GM23248 (cell line): ENCODE measurements around the gene PTAFR.

Source experiments
- EZH2 ChIP-seq: fragments of 200-600 bp; sonication (generic); IDR thresholded peaks from 2 replicates; pipeline ENCODE4 v1.6.1; 2018; ENCODE audit warnings: antibody characterized with exemption, mild to moderate bottlenecking; ENCODE audit not compliant: insufficient read depth, poor library complexity, severe bottlenecking
- EZH2phosphoT487 ChIP-seq: fragments of 200-600 bp; sonication (generic); IDR thresholded peaks from 2 replicates; pipeline ENCODE4 v1.6.1; 2018; ENCODE audit warnings: antibody characterized with exemption, moderate library complexity, mild to moderate bottlenecking, low read depth; ENCODE audit not compliant: insufficient read depth

DNA sequence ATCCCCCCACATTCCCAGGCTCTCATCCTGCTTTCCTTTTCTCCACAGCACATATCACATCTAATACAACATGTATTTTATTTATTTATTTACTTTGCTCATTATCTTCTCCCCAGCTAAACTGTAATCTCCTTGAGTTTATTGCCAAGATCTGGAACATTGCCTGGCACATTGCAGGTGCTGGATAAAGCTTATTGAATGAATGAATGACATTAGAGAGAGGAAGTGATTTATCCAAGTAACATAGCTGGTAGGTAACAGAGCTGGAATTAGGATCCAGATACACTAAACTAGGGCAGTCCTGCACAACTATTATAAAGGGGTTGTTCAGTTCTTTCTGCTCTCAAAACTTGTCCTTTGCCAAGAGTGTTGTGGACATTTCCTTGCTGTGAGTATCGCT, 8.6 kb upstream of the PTAFR start:
- no peak for TF ChIP-seq EZH2
- TF ChIP-seq EZH2phosphoT487: no peak
